HepG2 (cell line): Measurements from ENCODE around the gene ARL8A. TPM values are rescaled to one million over a fixed set of nuclear protein-coding genes. Genes with fewer than 3 reads are reported as not detected.

Source experiments
- ATAC-seq: fragments of 200-7000 bp; cut with Tn5 transposase; 3 replicates; pipeline ENCODE4 v1.9.1; 2020; ENCODE audit warnings: mild to moderate bottlenecking, moderate library complexity
- BruUV-seq: library from RNA; stranded (reverse); fragments of 400-500 nt; replicated peaks from 2 replicates; lab custom pipeline; 2021; lab: Mats Ljungman, UMichigan
- CTCF ChIA-PET: fragments of 300-600 bp; formaldehyde crosslinking; extraction: SDS; loops from one replicate; lab custom pipeline; 2021; ENCODE audit warnings: low total read pairs, inconsistent platforms, low intra/inter-chr PET ratio; lab: Yijun Ruan, JAX
- POLR2A ChIA-PET: fragments of 350-600 bp; sonication (Branson Sonifier 250); formaldehyde crosslinking; loops from one replicate; lab custom pipeline; 2020; ENCODE audit warnings: antibody characterized with exemption, inconsistent platforms; lab: Yijun Ruan, JAX
- DNase-seq: peaks from one replicate; pipeline ENCODE4 v3.0.0-alpha.2; 2015; ENCODE audit warnings: low spot score
- FAIRE-seq: peaks from 3 replicates; lab custom pipeline; 2011; peaks lifted over from hg19 to GRCh38; lab: Jason Lieb, UNC
- H2AFZ ChIP-seq: one replicate; pipeline ENCODE4 v1.6.1; 2011; ENCODE audit warnings: low read length, inconsistent platforms
- H3K27ac ChIP-seq: fragments of 300-600 bp; 3 replicates; pipeline ENCODE4 v1.8.0; 2011; ENCODE audit warnings: mixed run types, mild to moderate bottlenecking, mixed read lengths, low read length, inconsistent platforms; ENCODE audit not compliant: insufficient read depth; ENCODE audit errors: extremely low read length
- H3K27me3 ChIP-seq, 2 experiments: fragments of 200-600 bp in 1 of 2; 2 replicates in 1 of 2; 3 replicates in 1 of 2; pipeline versions ENCODE4 v1.6.0 to v1.8.0; 2011; ENCODE audit warnings: low read length in 2 of 2, mild to moderate bottlenecking in 2 of 2, moderate library complexity in 2 of 2, inconsistent platforms in 1 of 2; ENCODE audit not compliant: insufficient read depth in 2 of 2, control insufficient read depth in 1 of 2
- H3K36me3 ChIP-seq, 2 experiments: fragments of 200-600 bp in 1 of 2; replicated peaks in 1 of 2; 2 replicates in 1 of 2; 3 replicates in 1 of 2; pipeline versions ENCODE4 v1.5.1 to v1.8.0; 2011; ENCODE audit warnings: low read length in 2 of 2, inconsistent platforms in 1 of 2; ENCODE audit not compliant: insufficient read depth in 2 of 2, control insufficient read depth in 1 of 2
- H3K4me1 ChIP-seq: 2 replicates; pipeline ENCODE4 v1.5.1; 2012; ENCODE audit warnings: low read length, inconsistent platforms; ENCODE audit not compliant: insufficient read depth
- H3K4me2 ChIP-seq: 2 replicates; pipeline ENCODE4 v1.6.0; 2011; ENCODE audit warnings: low read depth, low read length, inconsistent platforms
- H3K4me3 ChIP-seq, 3 experiments: fragments of 200-600 bp in 1 of 3; sonication (generic), shearing (Covaris generic) in 1 of 3; replicated peaks in 1 of 3; 2 replicates each; pipeline ENCODE4 v1.5.1; 2011 to 2016; ENCODE audit warnings: low read length in 3 of 3, inconsistent platforms in 2 of 3, low read depth in 2 of 3, mild to moderate bottlenecking in 2 of 3, control low read depth in 1 of 3, mixed read lengths in 1 of 3; ENCODE audit not compliant: insufficient read depth in 1 of 3
- H3K79me2 ChIP-seq: one replicate; pipeline ENCODE4 v1.6.1; 2011; ENCODE audit warnings: low read length, inconsistent platforms; ENCODE audit not compliant: insufficient read depth
- H3K9ac ChIP-seq: 2 replicates; pipeline ENCODE4 v1.6.0; 2011; ENCODE audit warnings: mild to moderate bottlenecking, low read depth, low read length, inconsistent platforms; ENCODE audit not compliant: insufficient read depth
- H3K9me3 ChIP-seq: 2 replicates; pipeline ENCODE4 v1.5.1; 2012; ENCODE audit warnings: mild to moderate bottlenecking, low read length
- H4K20me1 ChIP-seq: 2 replicates; pipeline ENCODE4 v1.6.0; 2011; ENCODE audit warnings: inconsistent platforms, mild to moderate bottlenecking, low read length, moderate library complexity; ENCODE audit not compliant: insufficient read depth
- RFX3 ChIP-seq: IDR thresholded peaks from 2 replicates; pipeline ENCODE4 v1.6.1; 2016; ENCODE audit warnings: missing biosample characterization, missing genetic modification reagents
- ZNF629 ChIP-seq: sonication (generic); formaldehyde crosslinking; conservative IDR thresholded peaks from 2 replicates; pipeline ENCODE4 v1.5.0; 2020; ENCODE audit warnings: missing genetic modification reagents
- ZNF761 ChIP-seq: sonication (generic); formaldehyde crosslinking; conservative IDR thresholded peaks from 2 replicates; pipeline ENCODE4 v1.4.0; 2020; ENCODE audit warnings: mild to moderate bottlenecking, missing genetic modification reagents
- WGBS: methylation state at CpG from one replicate; pipeline ENCODE4 v1.1.6; 2017; ENCODE audit warnings: low lambda C conversion rate; 5-methylcytosine and 5-hydroxymethylcytosine counted together
- in situ Hi-C: cut with HindIII; loops from 2 replicates; pipeline ENCODE4 v1.10.0; 2017; ENCODE audit warnings: low pct_unique_long_range_greater_than_20kb; ENCODE audit not compliant: extremely low pct_ligation_motif_present
- intact Hi-C: fragments of 100-400 bp; cut with micrococcal nuclease; formaldehyde crosslinking; loops from one replicate; pipeline ENCODE4 v1.10.0; 2022; ENCODE audit not compliant: unreplicated experiment
- polyA plus RNA-seq, 8 experiments: library from polyadenylated mRNA; depleted of rRNA in 3 of 8; stranded (reverse) in 7 of 8; unstranded in 1 of 8; fragments of >200 nt; fragmentation: Illumina TruSeq in 4 of 8; extraction: Trizol in 4 of 8; gene quantifications; 2 replicates each; pipeline versions ENCODE4 v1.2.1 to v1.2.3, GENCODE V29; 2011 to 2016; ENCODE audit warnings: low read depth in 4 of 8, missing spikeins in 1 of 8, mixed read lengths in 1 of 8; ENCODE audit not compliant: insufficient read depth in 1 of 8
- total RNA-seq, 5 experiments: library from RNA; depleted of rRNA; stranded (reverse); fragments of >200 nt; fragmentation: Illumina TruSeq; extraction: Trizol; gene quantifications; 2 replicates each; pipeline ENCODE4 v1.2.3, GENCODE V29; 2016; ENCODE audit warnings: low read depth in 1 of 5
- TF ChIP-seq, protein P1 (sequence below): sonication (generic); formaldehyde crosslinking; IDR thresholded peaks from 2 replicates; pipeline ENCODE4 v1.4.0; 2020; ENCODE audit warnings: missing genetic modification reagents, borderline replicate concordance

Gene ARL8A
- total and polyA plus RNA-seq, 2 of the 13 experiments (the other 11 are each of a cell fraction or from before 2014, with no cell fraction given): 2.7 to 23.4 TPM

- TF ChIP-seq, protein P1, sequence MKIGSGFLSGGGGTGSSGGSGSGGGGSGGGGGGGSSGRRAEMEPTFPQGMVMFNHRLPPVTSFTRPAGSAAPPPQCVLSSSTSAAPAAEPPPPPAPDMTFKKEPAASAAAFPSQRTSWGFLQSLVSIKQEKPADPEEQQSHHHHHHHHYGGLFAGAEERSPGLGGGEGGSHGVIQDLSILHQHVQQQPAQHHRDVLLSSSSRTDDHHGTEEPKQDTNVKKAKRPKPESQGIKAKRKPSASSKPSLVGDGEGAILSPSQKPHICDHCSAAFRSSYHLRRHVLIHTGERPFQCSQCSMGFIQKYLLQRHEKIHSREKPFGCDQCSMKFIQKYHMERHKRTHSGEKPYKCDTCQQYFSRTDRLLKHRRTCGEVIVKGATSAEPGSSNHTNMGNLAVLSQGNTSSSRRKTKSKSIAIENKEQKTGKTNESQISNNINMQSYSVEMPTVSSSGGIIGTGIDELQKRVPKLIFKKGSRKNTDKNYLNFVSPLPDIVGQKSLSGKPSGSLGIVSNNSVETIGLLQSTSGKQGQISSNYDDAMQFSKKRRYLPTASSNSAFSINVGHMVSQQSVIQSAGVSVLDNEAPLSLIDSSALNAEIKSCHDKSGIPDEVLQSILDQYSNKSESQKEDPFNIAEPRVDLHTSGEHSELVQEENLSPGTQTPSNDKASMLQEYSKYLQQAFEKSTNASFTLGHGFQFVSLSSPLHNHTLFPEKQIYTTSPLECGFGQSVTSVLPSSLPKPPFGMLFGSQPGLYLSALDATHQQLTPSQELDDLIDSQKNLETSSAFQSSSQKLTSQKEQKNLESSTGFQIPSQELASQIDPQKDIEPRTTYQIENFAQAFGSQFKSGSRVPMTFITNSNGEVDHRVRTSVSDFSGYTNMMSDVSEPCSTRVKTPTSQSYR: no peak
- 0 out of 2 replicates have a peak, but pooled peaks have one; percentile 22 for TF ChIP-seq ZNF761 (CRISPR knock-in tag)
These were observed 10.4 kb upstream of the ARL8A start (continued) for GRCh38 chr1:202154766-202155477.

DNA sequence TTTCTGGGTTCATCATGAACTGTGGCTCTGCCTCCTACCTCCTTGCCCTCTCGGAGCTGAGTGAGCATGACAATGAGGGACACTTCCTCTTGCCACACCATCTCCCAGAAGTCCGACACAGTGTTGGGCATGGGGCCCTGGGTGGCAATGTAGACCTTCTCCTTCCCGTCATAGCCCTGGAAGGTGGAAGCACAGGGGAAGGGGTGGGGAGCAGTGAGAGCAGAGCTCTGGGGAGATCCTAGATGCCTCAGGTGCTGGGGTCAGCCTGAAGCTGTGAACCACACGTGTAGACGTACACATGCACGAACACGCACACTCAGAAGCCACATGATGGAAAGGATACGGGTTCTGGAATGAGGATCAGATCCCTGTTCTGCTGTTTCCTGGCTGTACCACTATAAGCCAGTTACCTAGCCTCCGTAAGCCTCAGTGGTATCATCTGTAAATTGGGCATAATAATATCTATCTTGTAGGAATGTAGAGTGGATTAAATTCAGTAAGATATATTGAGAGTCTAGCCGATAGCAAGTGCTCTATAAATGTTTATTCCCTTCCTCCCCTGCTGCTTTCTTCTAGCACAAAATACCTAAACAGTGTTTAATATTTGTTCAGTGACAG is 9.7 kb upstream of the ARL8A start:
- no peak for ATAC-seq
- peak; percentile 66 for TF ChIP-seq ZNF629 (CRISPR knock-in tag)
- TF ChIP-seq RFX3: no peak
- TF ChIP-seq, all 625 proteins: peak for 1
- H3K36me3 ChIP-seq: no peaks in the 10 kb centered on the region
- no peaks in the 10 kb centered on the region for H3K79me2 ChIP-seq
- intact Hi-C loops (no loop called here), in situ Hi-C loops (no loop called here)
- no peaks in the 10 kb centered on the region for H3K9me3 ChIP-seq
- WGBS: 56% methylated on average over 8 of the region's 10 CpGs
- peaks cover 12% of the 10 kb centered on the region for H3K4me1 ChIP-seq
- ChIA-PET CTCF (no interaction called here), POLR2A (no interaction called here)
- no peak overlapping the region for H3K4me2 ChIP-seq
- H3K4me3 ChIP-seq: no peak overlapping the region
- no peak overlapping the region for H3K9ac ChIP-seq
- no peak for DNase-seq
- peaks cover 3 to 37% of the 10 kb centered on the region in 2 experiments; a peak in 3 of 5 replicates for H3K27me3 ChIP-seq
- no peak for FAIRE-seq
- BruUV-seq: no TSS peak
- H4K20me1 ChIP-seq: no peaks in the 10 kb centered on the region
- H2AFZ ChIP-seq: no peak overlapping the region
- no peak overlapping the region for H3K27ac ChIP-seq
